Epithelial cell of proximal tubule (primary cell): Measurements from ENCODE around the gene QSOX1. TPM values are rescaled to one million over a fixed set of nuclear protein-coding genes. Genes with fewer than 3 reads are reported as not detected.
"Not testable (repeated sequence)": the region's sequence is repeated elsewhere in the genome, so short reads cannot be mapped to it uniquely, and the experiment has no call there.

Source experiments
- DNase-seq: peaks from one replicate; pipeline ENCODE4 v3.0.0-alpha.2; 2011; ENCODE audit warnings: low read depth
- H3K4me3 ChIP-seq: 2 replicates; pipeline ENCODE4 v1.5.1; 2011; ENCODE audit warnings: low read depth, mild to moderate bottlenecking, low read length
- total RNA-seq: library from RNA; depleted of rRNA; stranded (reverse); fragments of >200 nt; gene quantifications from 2 replicates; pipeline ENCODE4 v1.2.3, GENCODE V29; 2015
- TF ChIP-seq, protein P1 (sequence below): conservative IDR thresholded peaks from 2 replicates; pipeline ENCODE4 v1.5.1; 2012; ENCODE audit warnings: low read depth, mild to moderate bottlenecking, low read length

The QSOX1 gene
- total RNA-seq, 1 donor from 2014 or later = 247 TPM

DNA sequence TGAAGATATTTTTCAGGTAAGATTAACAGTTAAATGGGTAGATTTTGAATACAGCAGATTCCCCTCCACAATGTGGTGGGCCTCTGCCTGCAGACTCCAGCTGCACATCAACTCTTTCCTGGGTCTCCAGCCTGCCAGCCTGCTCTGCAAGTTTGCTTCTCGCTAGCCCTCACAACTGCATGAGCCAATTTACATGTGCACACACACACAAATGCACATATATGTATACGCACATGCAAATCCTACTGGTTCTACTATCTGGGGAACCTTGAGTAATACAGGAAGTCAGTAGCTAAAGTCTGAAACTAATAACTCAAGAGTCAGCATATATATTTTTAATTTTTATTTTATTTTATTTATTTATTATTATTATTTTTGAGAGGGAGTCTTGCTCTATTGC is 34.8 kb upstream of the QSOX1 start:
- H3K4me3 ChIP-seq = no peak overlapping the region
- TF ChIP-seq, protein P1, sequence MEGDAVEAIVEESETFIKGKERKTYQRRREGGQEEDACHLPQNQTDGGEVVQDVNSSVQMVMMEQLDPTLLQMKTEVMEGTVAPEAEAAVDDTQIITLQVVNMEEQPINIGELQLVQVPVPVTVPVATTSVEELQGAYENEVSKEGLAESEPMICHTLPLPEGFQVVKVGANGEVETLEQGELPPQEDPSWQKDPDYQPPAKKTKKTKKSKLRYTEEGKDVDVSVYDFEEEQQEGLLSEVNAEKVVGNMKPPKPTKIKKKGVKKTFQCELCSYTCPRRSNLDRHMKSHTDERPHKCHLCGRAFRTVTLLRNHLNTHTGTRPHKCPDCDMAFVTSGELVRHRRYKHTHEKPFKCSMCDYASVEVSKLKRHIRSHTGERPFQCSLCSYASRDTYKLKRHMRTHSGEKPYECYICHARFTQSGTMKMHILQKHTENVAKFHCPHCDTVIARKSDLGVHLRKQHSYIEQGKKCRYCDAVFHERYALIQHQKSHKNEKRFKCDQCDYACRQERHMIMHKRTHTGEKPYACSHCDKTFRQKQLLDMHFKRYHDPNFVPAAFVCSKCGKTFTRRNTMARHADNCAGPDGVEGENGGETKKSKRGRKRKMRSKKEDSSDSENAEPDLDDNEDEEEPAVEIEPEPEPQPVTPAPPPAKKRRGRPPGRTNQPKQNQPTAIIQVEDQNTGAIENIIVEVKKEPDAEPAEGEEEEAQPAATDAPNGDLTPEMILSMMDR = no peak
- no peak for DNase-seq

DNA sequence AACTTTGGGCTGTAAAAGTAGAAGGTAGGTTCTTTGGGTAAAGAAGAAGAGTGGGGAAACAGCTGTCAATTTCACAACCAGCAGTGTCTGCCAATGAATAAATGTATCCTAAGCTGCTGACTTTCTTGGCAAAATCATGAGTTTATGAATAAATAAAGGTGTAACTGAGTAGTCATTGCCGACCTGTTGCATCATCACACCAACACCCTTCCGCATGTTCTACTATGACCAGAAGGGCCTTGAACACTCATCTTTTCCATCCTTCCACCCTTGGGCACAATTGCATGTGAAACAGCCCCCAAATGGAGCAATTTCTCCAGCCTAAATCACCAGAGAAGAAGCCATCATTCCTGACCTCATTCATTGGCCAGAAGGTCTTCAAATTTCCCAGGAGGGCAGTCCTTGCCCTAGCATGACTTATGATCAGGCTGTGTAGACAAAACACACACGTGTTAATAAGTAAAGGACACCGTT is 31.2 kb upstream of the QSOX1 start:
- TF ChIP-seq, protein P1 = no peak
- H3K4me3 ChIP-seq = no peak overlapping the region
- DNase-seq = no peak

DNA sequence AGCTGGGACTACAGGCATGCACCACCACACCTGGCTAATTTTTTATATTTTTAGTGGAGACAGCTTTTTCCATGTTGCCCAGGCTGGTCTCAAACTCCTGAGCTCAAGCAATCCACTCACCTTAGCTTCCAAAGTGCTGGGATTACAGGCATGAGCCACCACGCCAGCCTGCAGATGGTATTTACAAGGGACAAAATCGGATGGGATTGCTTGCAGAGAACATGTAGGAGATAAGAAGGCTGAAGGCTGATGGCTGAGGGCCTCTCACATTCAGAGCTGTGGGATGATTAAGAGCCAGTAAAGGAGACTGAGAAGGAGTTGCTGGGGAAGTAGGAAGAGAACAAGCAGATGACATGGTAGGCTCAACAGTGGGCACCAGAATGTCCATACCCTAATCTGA is 24.0 kb upstream of the QSOX1 start:
- DNase-seq = no peak
- no peak overlapping the region for H3K4me3 ChIP-seq
- TF ChIP-seq, protein P1 = no peak

DNA sequence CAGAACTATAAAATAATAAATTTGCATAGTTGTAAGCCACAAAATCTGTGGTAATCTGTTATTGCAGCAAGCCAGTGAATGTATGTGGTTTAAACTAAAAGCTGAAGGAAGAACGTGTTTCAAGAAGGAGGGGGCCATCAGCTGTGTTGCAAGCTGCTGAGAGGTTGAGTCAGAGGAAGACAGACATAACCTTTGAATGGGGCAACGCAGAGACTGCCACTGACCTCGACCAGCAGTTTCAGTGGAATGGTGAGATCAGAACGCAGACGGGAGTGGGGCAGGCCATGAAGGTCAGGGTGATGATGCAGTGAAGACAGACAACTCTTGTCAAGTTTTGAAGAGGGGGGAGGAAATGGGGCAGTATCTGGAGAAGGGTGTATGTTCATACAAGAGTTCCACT is 23.2 kb upstream of the QSOX1 start:
- no peak for DNase-seq
- TF ChIP-seq, protein P1 = no peak
- no peak overlapping the region for H3K4me3 ChIP-seq

DNA sequence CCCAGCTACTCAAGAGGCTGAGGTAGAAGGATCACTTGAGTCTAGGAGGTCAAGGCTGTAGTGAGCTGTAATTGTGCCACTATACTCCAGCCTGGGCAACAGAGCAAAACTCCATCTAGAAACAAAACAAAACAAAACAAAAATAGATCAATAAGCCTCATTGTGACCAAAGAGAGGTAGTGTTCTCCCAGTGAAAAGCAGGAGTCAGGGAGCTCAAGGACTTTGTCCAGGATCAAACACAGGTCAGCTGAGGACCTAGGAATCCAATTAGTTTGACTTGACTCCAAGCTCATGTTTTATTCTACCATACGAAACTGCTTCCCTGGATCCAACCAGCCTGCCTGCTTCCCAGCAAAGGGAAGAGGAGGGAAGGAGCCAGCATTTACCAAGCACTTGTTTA is 21.5 kb upstream of the QSOX1 start:
- TF ChIP-seq, protein P1 = no peak
- H3K4me3 ChIP-seq = no peak overlapping the region
- DNase-seq = no peak

DNA sequence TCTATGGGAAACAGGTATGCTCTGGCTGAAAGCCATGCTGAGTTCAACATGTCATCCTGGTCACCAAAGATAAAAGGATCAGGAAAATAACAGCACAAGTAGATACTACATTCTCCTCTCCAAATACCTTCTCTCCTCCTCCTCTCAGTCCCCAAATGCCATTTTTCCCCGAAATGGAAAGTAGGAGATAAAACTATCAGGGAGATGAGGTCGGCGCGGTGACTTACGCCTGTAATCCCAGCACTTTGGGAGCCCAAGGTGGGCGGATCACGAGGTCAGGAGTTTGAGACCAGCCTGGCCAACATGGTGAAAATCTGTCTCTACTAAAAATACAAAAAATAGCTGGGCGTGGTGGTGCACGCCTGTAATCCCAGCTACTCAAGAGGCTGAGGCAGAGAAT is 21.0 kb upstream of the QSOX1 start:
- H3K4me3 ChIP-seq = not testable (repeated sequence)

DNA sequence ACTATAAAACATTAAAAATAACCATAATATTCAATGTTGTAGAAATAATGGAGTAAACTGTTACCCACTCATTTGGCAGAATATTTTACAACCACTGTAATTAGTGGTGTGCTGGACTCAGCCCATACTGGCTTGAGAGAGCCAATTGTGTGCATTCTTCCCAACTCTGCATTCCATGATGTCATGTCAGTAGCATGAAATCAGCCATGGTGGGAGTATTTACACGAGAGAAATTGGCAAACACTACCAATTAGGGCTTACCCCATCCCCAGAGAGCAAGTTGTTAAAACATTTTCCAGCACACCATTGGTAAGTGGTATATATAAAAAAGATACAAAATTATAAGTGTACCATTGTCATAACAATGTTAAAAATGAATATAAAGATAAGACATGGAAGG is 19.1 kb upstream of the QSOX1 start:
- TF ChIP-seq, protein P1 = no peak
- no peak overlapping the region for H3K4me3 ChIP-seq
- DNase-seq = no peak

More for the DNA sequence above, 21.0 kb upstream of the QSOX1 start:
- not testable (repeated sequence) for DNase-seq
